ENCODE measurements around the gene KIFC3. TPM values are rescaled to one million over a fixed set of nuclear protein-coding genes. Genes with fewer than 3 reads are reported as not detected.

The KIFC3 gene
- total RNA-seq, 1 donor from 2014 or later, result 0.27 TPM

GRCh38 chr16:57725554-57725953, 76.7 kb downstream of the KIFC3 start:
- POLR2A ChIA-PET, result no interaction called here
- intact Hi-C loops (cut with micrococcal nuclease), result no loop called here
- peaks cover 8% of the 10 kb centered on the region for H3K4me1 Mint-ChIP-seq
- H3K27me3 Mint-ChIP-seq, result no peaks in the 10 kb centered on the region
- CTCF ChIA-PET, result interaction anchor here (1.0 kb wide), 1 partner anchor 149 kb away, joined by 3 read pairs; no protein-coding TSS in a partner anchor
- no peaks in the 10 kb centered on the region for H3K36me3 Mint-ChIP-seq (ENCODE audit: low read depth)
- H3K9me3 Mint-ChIP-seq, result no peaks in the 10 kb centered on the region
- ATAC-seq (ENCODE audit: low read depth) (no peak), DNase-seq (no peak)
- no peak overlapping the region for H3K27ac Mint-ChIP-seq
- no peak for TF ChIP-seq CTCF (IDR thresholded peaks at IDR 0.05)
- H3K4me3 Mint-ChIP-seq, result no peak overlapping the region

- Mint-ChIP-seq H3K27me3 (no peaks in the 10 kb centered on the region), H3K4me3 (no peak overlapping the region), H3K9me3 (no peaks in the 10 kb centered on the region), H3K27ac (no peak overlapping the region), H3K4me1 (peaks cover 8% of the 10 kb centered on the region), H3K36me3 (ENCODE audit: low read depth) (no peaks in the 10 kb centered on the region)
- DNase-seq (no peak), ATAC-seq (ENCODE audit: low read depth) (peak; percentile 10)
- TF ChIP-seq CTCF (IDR thresholded peaks at IDR 0.05), result no peak
- intact Hi-C loops (cut with micrococcal nuclease), result no loop called here
- POLR2A ChIA-PET, result no interaction called here
- CTCF ChIA-PET, result no interaction called here
Observed at GRCh38 chr16:57725151-57725550, 77.1 kb downstream of the KIFC3 start.

GRCh38 chr16:57724531-57724930, 77.8 kb downstream of the KIFC3 start:
- Mint-ChIP-seq H3K36me3 (ENCODE audit: low read depth) (no peaks in the 10 kb centered on the region), H3K27ac (no peak overlapping the region), H3K9me3 (no peaks in the 10 kb centered on the region), H3K27me3 (no peaks in the 10 kb centered on the region), H3K4me3 (no peak overlapping the region), H3K4me1 (peaks cover 8% of the 10 kb centered on the region)
- TF ChIP-seq CTCF (IDR thresholded peaks at IDR 0.05), result no peak
- DNase-seq (no peak), ATAC-seq (ENCODE audit: low read depth) (no peak)
- ChIA-PET POLR2A (no interaction called here), CTCF (no interaction called here)
- intact Hi-C loops (cut with micrococcal nuclease), result no loop called here

GRCh38 chr16:57723170-57723569, 79.1 kb downstream of the KIFC3 start:
- TF ChIP-seq CTCF (IDR thresholded peaks at IDR 0.05), result no peak
- POLR2A ChIA-PET, result interaction anchor here (0.9 kb wide), 1 partner anchor 12 kb away, joined by 4 read pairs; the partner anchor contains the start of gene KATNB1
- Mint-ChIP-seq H3K9me3 (no peaks in the 10 kb centered on the region), H3K27me3 (no peaks in the 10 kb centered on the region), H3K4me3 (no peak overlapping the region), H3K4me1 (peaks cover 8% of the 10 kb centered on the region), H3K27ac (no peak overlapping the region), H3K36me3 (ENCODE audit: low read depth) (no peaks in the 10 kb centered on the region)
- DNase-seq (no peak), ATAC-seq (ENCODE audit: low read depth) (no peak)
- CTCF ChIA-PET, result no interaction called here
- intact Hi-C loops (cut with micrococcal nuclease), result no loop called here

GRCh38 chr16:57722651-57723050, 79.6 kb downstream of the KIFC3 start:
- CTCF ChIA-PET, result no interaction called here
- no peak for TF ChIP-seq CTCF (IDR thresholded peaks at IDR 0.05)
- Mint-ChIP-seq H3K4me3 (no peak overlapping the region), H3K27me3 (no peaks in the 10 kb centered on the region), H3K36me3 (ENCODE audit: low read depth) (no peaks in the 10 kb centered on the region), H3K9me3 (no peaks in the 10 kb centered on the region), H3K4me1 (peaks cover 8% of the 10 kb centered on the region), H3K27ac (no peak overlapping the region)
- DNase-seq (no peak), ATAC-seq (ENCODE audit: low read depth) (no peak)
- POLR2A ChIA-PET, result interaction anchor here (0.9 kb wide), 1 partner anchor 13 kb away, joined by 4 read pairs; the partner anchor contains the start of gene KATNB1
- intact Hi-C loops (cut with micrococcal nuclease), result no loop called here

Measured in activated B cell treated with CpG ODN at 0.5 μM for 24 hours (primary cell).